Effector CD8-positive, alpha-beta T cell (primary cell): Measurements from ENCODE around the gene GAB2.
"Not testable (repeated sequence)": the region's sequence is repeated elsewhere in the genome, so short reads cannot be mapped to it uniquely, and the experiment has no call there.

Experiments
- DNase-seq: peaks from one replicate; lab custom pipeline; 2025; lab: John Stamatoyannopoulos, UW

Gene GAB2

GRCh38 chr11:78313181-78313795 lies 104.3 kb downstream of the GAB2 start:
- DNase-seq, result no peak

- DNase-seq, result no peak
Measured at GRCh38 chr11:78312712-78313111, 104.9 kb downstream of the GAB2 start.

- no peak for DNase-seq
Measured at GRCh38 chr11:78311702-78312371, 105.8 kb downstream of the GAB2 start.

- no peak for DNase-seq
Measured at GRCh38 chr11:78310500-78310909, 107.1 kb downstream of the GAB2 start.

- DNase-seq, result no peak
Measured at GRCh38 chr11:78304201-78304600, 113.4 kb downstream of the GAB2 start.

- no peak for DNase-seq
Measured at GRCh38 chr11:78300108-78300839, 117.3 kb downstream of the GAB2 start.

GRCh38 chr11:78299000-78299710 lies 118.5 kb downstream of the GAB2 start:
- DNase-seq, result no peak

GRCh38 chr11:78298291-78298771 lies 119.3 kb downstream of the GAB2 start:
- no peak for DNase-seq

GRCh38 chr11:78295991-78296930 lies 121.4 kb downstream of the GAB2 start:
- DNase-seq, result no peak

- DNase-seq, result no peak
Measured at GRCh38 chr11:78295347-78295746, 122.3 kb downstream of the GAB2 start.

- not testable (repeated sequence) for DNase-seq
Measured at GRCh38 chr11:78294100-78294499, 123.5 kb downstream of the GAB2 start.

- no peak for DNase-seq
Measured at GRCh38 chr11:78293536-78293935, 124.1 kb downstream of the GAB2 start.

- no peak for DNase-seq
Measured at GRCh38 chr11:78292109-78292803, 125.4 kb downstream of the GAB2 start.

GRCh38 chr11:78291503-78292108 lies 126.0 kb downstream of the GAB2 start:
- DNase-seq, result no peak

- no peak for DNase-seq
Measured at GRCh38 chr11:78290293-78291176, 127.1 kb downstream of the GAB2 start.

- no peak for DNase-seq
Measured at GRCh38 chr11:78289552-78290292, 127.9 kb downstream of the GAB2 start.

GRCh38 chr11:78284260-78284659 lies 133.4 kb downstream of the GAB2 start:
- DNase-seq, result no peak

- DNase-seq, result no peak
Measured at GRCh38 chr11:78282821-78283220, 134.8 kb downstream of the GAB2 start.
